Transverse colon (tissue), 3 donors: Measurements from ENCODE around the gene CD14.

Source experiments
- CTCF ChIP-seq, 5 experiments: fragments of 200-600 bp in 3 of 5; fragments of 450-650 bp in 2 of 5; sonication (generic) in 3 of 5; IDR thresholded peaks; 1 replicate in 2 of 5; 2 replicates in 3 of 5; pipeline ENCODE4 v1.5.1; 2016 to 2017; ENCODE audit warnings: antibody characterized with exemption in 5 of 5, inconsistent platforms in 3 of 5, mild to moderate bottlenecking in 2 of 5, moderate library complexity in 1 of 5
- POLR2A ChIP-seq: fragments of 450-650 bp; IDR thresholded peaks from one replicate; pipeline ENCODE4 v1.6.1; 2016; ENCODE audit warnings: antibody characterized with exemption, mild to moderate bottlenecking, moderate library complexity

GRCh38 chr5:140658870-140659269 is 25.9 kb upstream of the CD14 start:
- TF ChIP-seq CTCF (IDR thresholded peaks at IDR 0.05) (no peak), POLR2A (no peak)
